Stimulated activated CD4-positive, alpha-beta T cell treated with anti-CD3 and anti-CD28 coated beads, Interleukin-4, amount 100 ng/mL, for 4 hours (primary cell): Measurements from ENCODE around the gene CYTH1.

Source experiments
- DNase-seq, 2 experiments: peaks; one replicate each; pipeline ENCODE4 v3.0.0-alpha.2; 2020

The CYTH1 gene

GRCh38 chr17:78667091-78667490 is 115.0 kb downstream of the CYTH1 start:
- DNase-seq, result no peak

- peak in 1 of 2 experiments; percentile 24 for DNase-seq
Measured at GRCh38 chr17:78665952-78666920, 115.8 kb downstream of the CYTH1 start.

- no peak for DNase-seq
Measured at GRCh38 chr17:78665387-78665951, 116.6 kb downstream of the CYTH1 start.

- no peak for DNase-seq
Measured at GRCh38 chr17:78664476-78665386, 117.3 kb downstream of the CYTH1 start.

GRCh38 chr17:78661093-78661770 is 120.8 kb downstream of the CYTH1 start:
- no peak for DNase-seq

- DNase-seq, result no peak
Measured at GRCh38 chr17:78659546-78659945, 122.5 kb downstream of the CYTH1 start.

GRCh38 chr17:78658281-78658785 is 123.7 kb downstream of the CYTH1 start:
- no peak for DNase-seq

GRCh38 chr17:78655251-78655940 is 126.7 kb downstream of the CYTH1 start:
- DNase-seq, result no peak

GRCh38 chr17:78654325-78654724 is 127.7 kb downstream of the CYTH1 start:
- no peak for DNase-seq

GRCh38 chr17:78653382-78653781 is 128.7 kb downstream of the CYTH1 start:
- no peak for DNase-seq

GRCh38 chr17:78652913-78653312 is 129.2 kb downstream of the CYTH1 start:
- DNase-seq, result no peak

GRCh38 chr17:78652024-78652423 is 130.0 kb downstream of the CYTH1 start:
- DNase-seq, result no peak

GRCh38 chr17:78651554-78651953 is 130.5 kb downstream of the CYTH1 start:
- no peak for DNase-seq

GRCh38 chr17:78650093-78650715 is 131.9 kb downstream of the CYTH1 start:
- no peak for DNase-seq

- no peak for DNase-seq
Measured at GRCh38 chr17:78648293-78648692, 133.8 kb downstream of the CYTH1 start.

- no peak for DNase-seq
Measured at GRCh38 chr17:78647032-78647431, 135.0 kb downstream of the CYTH1 start.

GRCh38 chr17:78645421-78646295 is 136.4 kb downstream of the CYTH1 start:
- DNase-seq, result peak; percentile 50 to 69

- no peak for DNase-seq
Measured at GRCh38 chr17:78644931-78645351, 137.1 kb downstream of the CYTH1 start.

GRCh38 chr17:78644224-78644623 is 137.8 kb downstream of the CYTH1 start:
- DNase-seq, result no peak

- no peak for DNase-seq
Measured at GRCh38 chr17:78643326-78643725, 138.7 kb downstream of the CYTH1 start.
